Gastroesophageal sphincter (tissue), 2 donors: ENCODE measurements around the gene DCTN5.

Experiments used
- EP300 ChIP-seq: sonication (generic); formaldehyde crosslinking; IDR thresholded peaks from one replicate; pipeline ENCODE4 v1.6.1; 2017; ENCODE audit warnings: antibody characterized with exemption, mild to moderate bottlenecking
- POLR2A ChIP-seq, 2 donors: fragments of 450-650 bp; IDR thresholded peaks; one replicate each; pipeline ENCODE4 v1.6.1; 2017; ENCODE audit warnings: antibody characterized with exemption in 2 of 2, mild to moderate bottlenecking in 2 of 2, moderate library complexity in 1 of 2

GRCh38 chr16:23629516-23629915 lies 11.8 kb upstream of the DCTN5 start:
- TF ChIP-seq POLR2A (IDR thresholded peaks at IDR 0.05) = no peak
- no peak for TF ChIP-seq EP300
